Frontal cortex (tissue), 4 donors: Measurements from ENCODE around the gene RRP8. TPM values are rescaled to one million over a fixed set of nuclear protein-coding genes. Genes with fewer than 3 reads are reported as not detected.

Experiments used
- DNase-seq, 2 donors: peaks; one replicate each; pipeline ENCODE4 v3.0.0; 2012; ENCODE audit warnings: low spot score in 2 of 2
- FAIRE-seq: peaks from 2 replicates; lab custom pipeline; 2012; peaks lifted over from hg19 to GRCh38; lab: Jason Lieb, UNC
- total RNA-seq: library from RNA; depleted of rRNA; stranded (reverse); fragments of >200 nt; gene quantifications from one replicate; pipeline ENCODE4 v1.2.3, GENCODE V29; 2014
- donor health status: control.
- donor health status: control.
- donor health status: control.

Gene RRP8
- total RNA-seq, result 11.4 TPM

GRCh38 chr11:6603287-6604080 lies at the start of gene RRP8, which contains the start of gene ILK:
Gene RRP8, minus strand, starts transcription at chr11:6603616. Its CDS starts 114 bp downstream, at chr11:6603502.
Gene ILK, plus strand, starts transcription at chr11:6603774. Its CDS starts 498 bp downstream, at chr11:6604272.
- FAIRE-seq, result no peak
- DNase-seq, result peak; percentile 90 to 93

GRCh38 chr11:6653097-6653496 lies 49.7 kb upstream of the RRP8 start:
- DNase-seq (no peak), FAIRE-seq (no peak)

GRCh38 chr11:6652182-6652581 lies 48.8 kb upstream of the RRP8 start:
- DNase-seq (no peak), FAIRE-seq (no peak)

- FAIRE-seq (no peak), DNase-seq (no peak)
Observed at GRCh38 chr11:6650980-6651379, 47.6 kb upstream of the RRP8 start.

- FAIRE-seq, result no peak
- DNase-seq, result no peak
Observed at GRCh38 chr11:6650104-6650503, 46.7 kb upstream of the RRP8 start.

GRCh38 chr11:6648501-6648900 lies 45.1 kb upstream of the RRP8 start:
- DNase-seq (no peak), FAIRE-seq (no peak)

- FAIRE-seq (no peak), DNase-seq (no peak)
Observed at GRCh38 chr11:6647836-6648235, 44.4 kb upstream of the RRP8 start.

- DNase-seq, result no peak
Observed at GRCh38 chr11:6646918-6647679, 43.7 kb upstream of the RRP8 start.

GRCh38 chr11:6646576-6646917 lies 43.1 kb upstream of the RRP8 start:
- FAIRE-seq, result no peak
- DNase-seq, result no peak

More at GRCh38 chr11:6646918-6647679, 43.7 kb upstream of the RRP8 start:
- FAIRE-seq, result no peak

GRCh38 chr11:6646071-6646470 lies 42.7 kb upstream of the RRP8 start:
- no peak for FAIRE-seq
- no peak for DNase-seq

- FAIRE-seq (no peak), DNase-seq (no peak)
Observed at GRCh38 chr11:6642957-6643356, 39.5 kb upstream of the RRP8 start.

- no peak for DNase-seq
- no peak for FAIRE-seq
Observed at GRCh38 chr11:6640985-6641701, 37.7 kb upstream of the RRP8 start.

- DNase-seq (no peak), FAIRE-seq (no peak)
Observed at GRCh38 chr11:6640036-6640984, 36.9 kb upstream of the RRP8 start.

GRCh38 chr11:6638429-6638828 lies 35.0 kb upstream of the RRP8 start:
- FAIRE-seq (no peak), DNase-seq (no peak)

GRCh38 chr11:6637871-6638270 lies 34.5 kb upstream of the RRP8 start:
- FAIRE-seq (no peak), DNase-seq (no peak)

GRCh38 chr11:6636480-6636879 lies 33.1 kb upstream of the RRP8 start:
- no peak for FAIRE-seq
- no peak for DNase-seq

GRCh38 chr11:6635082-6635932 lies 31.9 kb upstream of the RRP8 start:
- peak; percentile 62 for DNase-seq
- no peak for FAIRE-seq

- no peak for DNase-seq
- no peak for FAIRE-seq
Observed at GRCh38 chr11:6634534-6634933, 31.1 kb upstream of the RRP8 start.
